ENCODE results near the gene RAB11FIP3.

The RAB11FIP3 gene

DNA sequence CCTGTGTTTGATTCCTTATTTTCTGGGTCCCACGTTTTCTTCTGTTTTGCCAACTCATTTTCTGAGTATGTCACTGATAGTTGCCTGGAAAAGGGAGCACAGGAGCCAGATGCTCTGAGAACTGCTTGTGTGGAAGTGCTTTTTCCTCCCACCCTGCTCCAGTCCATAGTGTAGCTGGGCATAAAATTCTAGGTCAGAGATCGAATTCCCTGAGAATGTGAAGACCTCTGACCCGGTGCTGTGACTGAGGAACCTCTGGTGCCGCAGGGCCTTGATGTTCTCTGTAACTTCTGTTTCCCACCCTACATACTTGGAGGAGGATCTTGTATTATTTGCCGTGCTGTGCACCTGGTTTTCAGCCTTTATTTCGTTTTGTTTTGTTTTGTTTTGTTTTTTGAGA is 82.5 kb downstream of the RAB11FIP3 start:
- TF ChIP-seq FOXM1 (IDR thresholded peaks at IDR 0.05; ENCODE audit: borderline replicate concordance, low read depth) (no peak), TCF12 (IDR thresholded peaks at IDR 0.05; ENCODE audit: low read depth) (no peak), EP300 (IDR thresholded peaks at IDR 0.05; ENCODE audit: borderline replicate concordance) (no peak), YY1 (IDR thresholded peaks at IDR 0.05; ENCODE audit: low read depth) (no peak), CREB1 (IDR thresholded peaks at IDR 0.05; ENCODE audit: low read depth) (no peak), ZBTB7A (IDR thresholded peaks at IDR 0.05; ENCODE audit: low read depth) (no peak), CEBPB (IDR thresholded peaks at IDR 0.05) (no peak), RAD21 (IDR thresholded peaks at IDR 0.05; ENCODE audit: low read depth) (no peak), TAF1 (IDR thresholded peaks at IDR 0.05; ENCODE audit: low read depth) (no peak), NFIC (IDR thresholded peaks at IDR 0.05) (no peak), TEAD4 (IDR thresholded peaks at IDR 0.05) (no peak)
- TF ChIP-seq, protein P1, sequence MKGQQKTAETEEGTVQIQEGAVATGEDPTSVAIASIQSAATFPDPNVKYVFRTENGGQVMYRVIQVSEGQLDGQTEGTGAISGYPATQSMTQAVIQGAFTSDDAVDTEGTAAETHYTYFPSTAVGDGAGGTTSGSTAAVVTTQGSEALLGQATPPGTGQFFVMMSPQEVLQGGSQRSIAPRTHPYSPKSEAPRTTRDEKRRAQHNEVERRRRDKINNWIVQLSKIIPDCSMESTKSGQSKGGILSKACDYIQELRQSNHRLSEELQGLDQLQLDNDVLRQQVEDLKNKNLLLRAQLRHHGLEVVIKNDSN (IDR thresholded peaks at IDR 0.05) = no peak
- TF ChIP-seq, protein P2, sequence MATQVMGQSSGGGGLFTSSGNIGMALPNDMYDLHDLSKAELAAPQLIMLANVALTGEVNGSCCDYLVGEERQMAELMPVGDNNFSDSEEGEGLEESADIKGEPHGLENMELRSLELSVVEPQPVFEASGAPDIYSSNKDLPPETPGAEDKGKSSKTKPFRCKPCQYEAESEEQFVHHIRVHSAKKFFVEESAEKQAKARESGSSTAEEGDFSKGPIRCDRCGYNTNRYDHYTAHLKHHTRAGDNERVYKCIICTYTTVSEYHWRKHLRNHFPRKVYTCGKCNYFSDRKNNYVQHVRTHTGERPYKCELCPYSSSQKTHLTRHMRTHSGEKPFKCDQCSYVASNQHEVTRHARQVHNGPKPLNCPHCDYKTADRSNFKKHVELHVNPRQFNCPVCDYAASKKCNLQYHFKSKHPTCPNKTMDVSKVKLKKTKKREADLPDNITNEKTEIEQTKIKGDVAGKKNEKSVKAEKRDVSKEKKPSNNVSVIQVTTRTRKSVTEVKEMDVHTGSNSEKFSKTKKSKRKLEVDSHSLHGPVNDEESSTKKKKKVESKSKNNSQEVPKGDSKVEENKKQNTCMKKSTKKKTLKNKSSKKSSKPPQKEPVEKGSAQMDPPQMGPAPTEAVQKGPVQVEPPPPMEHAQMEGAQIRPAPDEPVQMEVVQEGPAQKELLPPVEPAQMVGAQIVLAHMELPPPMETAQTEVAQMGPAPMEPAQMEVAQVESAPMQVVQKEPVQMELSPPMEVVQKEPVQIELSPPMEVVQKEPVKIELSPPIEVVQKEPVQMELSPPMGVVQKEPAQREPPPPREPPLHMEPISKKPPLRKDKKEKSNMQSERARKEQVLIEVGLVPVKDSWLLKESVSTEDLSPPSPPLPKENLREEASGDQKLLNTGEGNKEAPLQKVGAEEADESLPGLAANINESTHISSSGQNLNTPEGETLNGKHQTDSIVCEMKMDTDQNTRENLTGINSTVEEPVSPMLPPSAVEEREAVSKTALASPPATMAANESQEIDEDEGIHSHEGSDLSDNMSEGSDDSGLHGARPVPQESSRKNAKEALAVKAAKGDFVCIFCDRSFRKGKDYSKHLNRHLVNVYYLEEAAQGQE (IDR thresholded peaks at IDR 0.05; ENCODE audit: low read depth) = no peak
- TF ChIP-seq, protein P3, sequence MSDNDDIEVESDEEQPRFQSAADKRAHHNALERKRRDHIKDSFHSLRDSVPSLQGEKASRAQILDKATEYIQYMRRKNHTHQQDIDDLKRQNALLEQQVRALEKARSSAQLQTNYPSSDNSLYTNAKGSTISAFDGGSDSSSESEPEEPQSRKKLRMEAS (IDR thresholded peaks at IDR 0.05) = no peak

DNA sequence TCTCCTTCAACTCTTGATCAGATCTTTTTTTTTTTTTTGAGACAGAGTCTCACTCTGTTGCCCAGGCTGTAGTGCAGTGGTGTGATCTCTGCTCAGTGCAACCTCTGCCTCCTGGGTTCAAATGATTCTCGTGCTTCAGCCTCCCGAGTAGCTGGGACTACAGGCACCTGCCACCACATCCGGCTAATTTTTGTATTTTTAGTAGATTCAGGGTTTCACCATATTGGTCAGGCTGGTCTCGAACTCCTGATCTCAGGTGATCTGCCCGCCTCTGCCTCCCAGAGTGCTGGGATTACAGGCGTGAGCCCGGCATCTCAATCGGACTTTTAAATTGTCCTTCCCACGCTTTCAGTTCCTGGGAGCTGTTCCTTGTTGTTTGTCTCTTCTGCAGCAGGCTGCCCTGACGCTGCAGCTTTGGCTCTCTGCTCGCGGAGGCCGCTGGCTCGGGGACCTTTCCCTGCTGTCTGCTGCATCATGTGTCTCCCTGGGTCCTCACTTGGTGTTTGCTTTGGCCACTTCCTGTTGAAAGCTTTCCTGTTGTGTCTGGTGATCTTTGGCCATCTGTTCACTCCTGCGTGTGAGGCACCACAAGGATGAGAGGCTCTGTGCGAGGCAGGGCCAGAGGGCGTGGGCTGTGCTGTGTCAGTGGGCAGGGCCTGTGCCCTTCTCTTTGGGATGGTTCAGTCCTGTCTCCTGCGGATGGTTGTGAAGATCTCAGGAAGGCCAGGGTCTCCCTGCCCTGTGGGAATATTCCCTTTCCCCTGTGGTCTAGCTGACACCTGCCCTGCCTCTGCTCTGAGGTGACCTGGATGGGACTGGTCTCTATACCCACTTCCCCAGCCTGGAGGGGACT is 83.7 kb downstream of the RAB11FIP3 start:
- TF ChIP-seq TCF12 (IDR thresholded peaks at IDR 0.05; ENCODE audit: low read depth) = no peak
- no peak for TF ChIP-seq CREB1 (IDR thresholded peaks at IDR 0.05; ENCODE audit: low read depth)
- TF ChIP-seq FOXM1 (IDR thresholded peaks at IDR 0.05; ENCODE audit: borderline replicate concordance, low read depth) = no peak
- TF ChIP-seq TAF1 (IDR thresholded peaks at IDR 0.05; ENCODE audit: low read depth) = no peak
- TF ChIP-seq, protein P2 (IDR thresholded peaks at IDR 0.05; ENCODE audit: low read depth) = no peak
- no peak for TF ChIP-seq RAD21 (IDR thresholded peaks at IDR 0.05; ENCODE audit: low read depth)

DNA sequence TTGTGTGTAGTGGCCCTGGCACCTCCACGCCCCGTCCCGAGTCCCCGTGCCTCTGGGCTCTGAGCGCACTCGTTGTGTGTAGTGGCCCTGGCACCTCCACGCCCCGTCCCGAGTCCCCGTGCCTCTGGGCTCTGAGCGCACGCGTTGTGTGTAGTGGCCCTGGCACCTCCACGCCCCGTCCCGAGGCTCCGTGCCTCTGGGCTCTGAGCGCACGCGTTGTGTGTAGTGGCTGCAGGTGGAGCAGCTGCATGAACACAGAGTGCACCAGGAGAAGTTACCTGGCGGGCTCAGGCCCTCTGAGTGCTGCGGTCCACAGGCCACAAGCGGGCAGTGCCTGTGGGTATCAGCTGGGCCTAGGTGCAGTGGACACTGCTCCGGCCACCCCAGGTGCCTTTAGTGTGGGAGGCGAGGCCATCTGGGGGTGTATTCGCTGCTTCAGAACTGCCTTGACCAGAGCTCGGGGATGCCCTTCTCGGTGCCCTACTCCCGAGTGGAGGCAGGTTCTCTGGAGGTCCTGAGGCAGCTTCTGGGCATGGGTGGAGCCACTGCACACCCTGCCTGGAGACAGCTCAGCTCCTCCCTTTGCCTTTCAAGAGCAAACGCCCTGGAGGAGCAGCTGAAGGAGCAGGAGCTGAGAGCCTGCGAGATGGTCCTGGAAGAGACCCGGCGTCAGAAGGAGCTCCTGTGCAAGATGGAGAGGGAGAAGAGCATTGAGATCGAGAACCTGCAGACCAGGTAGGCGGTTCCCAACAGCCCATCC is 84.8 kb downstream of the RAB11FIP3 start:
- no peak for TF ChIP-seq CREB1 (IDR thresholded peaks at IDR 0.05; ENCODE audit: low read depth)

GRCh38 chr16:512802-513201 is 87.4 kb downstream of the RAB11FIP3 start:
- TF ChIP-seq, protein P2 (IDR thresholded peaks at IDR 0.05; ENCODE audit: low read depth) = no peak
- TF ChIP-seq FOXM1 (IDR thresholded peaks at IDR 0.05; ENCODE audit: borderline replicate concordance, low read depth) (no peak), YY1 (IDR thresholded peaks at IDR 0.05; ENCODE audit: low read depth) (no peak), EGR1 (IDR thresholded peaks at IDR 0.05) (no peak), EP300 (IDR thresholded peaks at IDR 0.05; ENCODE audit: borderline replicate concordance) (no peak), TCF12 (IDR thresholded peaks at IDR 0.05; ENCODE audit: low read depth) (no peak), NFIC (IDR thresholded peaks at IDR 0.05) (no peak), CREB1 (IDR thresholded peaks at IDR 0.05; ENCODE audit: low read depth) (no peak), RAD21 (IDR thresholded peaks at IDR 0.05; ENCODE audit: low read depth) (no peak), CEBPB (IDR thresholded peaks at IDR 0.05) (no peak), ZBTB7A (IDR thresholded peaks at IDR 0.05; ENCODE audit: low read depth) (no peak), TAF1 (IDR thresholded peaks at IDR 0.05; ENCODE audit: low read depth) (no peak), TEAD4 (IDR thresholded peaks at IDR 0.05) (no peak)
- TF ChIP-seq, protein P3 (IDR thresholded peaks at IDR 0.05) = no peak
- TF ChIP-seq, protein P1 (IDR thresholded peaks at IDR 0.05) = no peak
